ENCODE measurements around the gene UBE2D3.

GRCh38 chr4:102817613-102818268, 9.6 kb downstream of the UBE2D3 start:
- no peak for TF ChIP-seq ZNF274 (IDR thresholded peaks at IDR 0.05; ENCODE audit: low read depth, low read length)
- TF ChIP-seq SUZ12 (IDR thresholded peaks at IDR 0.05; ENCODE audit: extremely low read depth, insufficient read depth, insufficient read length) = no peak
- no peak for TF ChIP-seq YY1 (IDR thresholded peaks at IDR 0.05; ENCODE audit: insufficient read depth, insufficient read length)

Measured in NT2/D1 (cell line).